WTC11 (cell line): Measurements from ENCODE around the gene TREM1. TPM values are rescaled to one million over a fixed set of nuclear protein-coding genes. Genes with fewer than 3 reads are reported as not detected.

Experiments used
- ATAC-seq: fragments of 200-7000 bp; cut with Tn5 transposase; 2 replicates; pipeline ENCODE4 v1.10.0; 2021; ENCODE audit warnings: mild to moderate bottlenecking, moderate library complexity
- CTCF ChIA-PET: fragments of 300-600 bp; sonication (Branson Sonifier 250); formaldehyde crosslinking; loops from one replicate; lab custom pipeline; 2021; ENCODE audit warnings: antibody characterized with exemption; lab: Charles Lee
- POLR2A ChIA-PET: fragments of 350-600 bp; sonication (Branson Sonifier 250); formaldehyde crosslinking; loops from one replicate; lab custom pipeline; 2021; ENCODE audit warnings: antibody characterized with exemption; lab: Charles Lee
- DNase-seq: peaks from one replicate; pipeline ENCODE4 v3.0.0; 2021; ENCODE audit warnings: low spot score
- H3K27ac Mint-ChIP-seq: 2 replicates; pipeline ENCODE4 v1.8.0; 2021; ENCODE audit warnings: mixed read lengths
- H3K27me3 Mint-ChIP-seq: 2 replicates; pipeline ENCODE4 v1.8.0; 2021; ENCODE audit warnings: low read depth, mild to moderate bottlenecking, moderate library complexity, mixed read lengths
- H3K36me3 Mint-ChIP-seq: 2 replicates; pipeline ENCODE4 v1.8.0; 2021; ENCODE audit warnings: mixed read lengths
- H3K4me1 Mint-ChIP-seq: 2 replicates; pipeline ENCODE4 v1.8.0; 2022; ENCODE audit warnings: mixed read lengths
- H3K4me3 Mint-ChIP-seq: 2 replicates; pipeline ENCODE4 v1.8.0; 2021; ENCODE audit warnings: mild to moderate bottlenecking, moderate library complexity, mixed read lengths
- H3K9me3 Mint-ChIP-seq: 2 replicates; pipeline ENCODE4 v1.8.0; 2021; ENCODE audit warnings: mixed read lengths
- GABPB1 ChIP-seq: sonication (generic); formaldehyde crosslinking; IDR thresholded peaks from 2 replicates; pipeline ENCODE4 v1.8.1; 2023; ENCODE audit warnings: mild to moderate bottlenecking, missing genetic modification reagents
- NFYB ChIP-seq: sonication (generic); formaldehyde crosslinking; conservative IDR thresholded peaks from 2 replicates; pipeline ENCODE4 v1.8.0; 2022; ENCODE audit warnings: low read depth, missing genetic modification reagents
- NR1H2 ChIP-seq: sonication (generic); formaldehyde crosslinking; IDR thresholded peaks from 2 replicates; pipeline ENCODE4 v1.9.0; 2021; ENCODE audit warnings: mild to moderate bottlenecking, moderate library complexity, missing genetic modification reagents
- NR3C1 ChIP-seq: sonication (generic); formaldehyde crosslinking; conservative IDR thresholded peaks from 2 replicates; pipeline ENCODE4 v1.8.1; 2023; ENCODE audit warnings: low read depth, mild to moderate bottlenecking, missing genetic modification reagents
- ZNF138 ChIP-seq: sonication (generic); formaldehyde crosslinking; conservative IDR thresholded peaks from 2 replicates; pipeline ENCODE4 v1.8.1; 2022; ENCODE audit warnings: mild to moderate bottlenecking, moderate library complexity, missing genetic modification reagents
- ZNF219 ChIP-seq: sonication (generic); formaldehyde crosslinking; IDR thresholded peaks from 2 replicates; pipeline ENCODE4 v1.8.0; 2023; ENCODE audit warnings: missing genetic modification reagents, mild to moderate bottlenecking, borderline replicate concordance
- total RNA-seq: library from RNA; stranded (reverse); gene quantifications from 3 replicates; pipeline ENCODE4 v1.2.3, GENCODE V29; 2021
- TF ChIP-seq, protein P1 (sequence below): sonication (generic); formaldehyde crosslinking; IDR thresholded peaks from 2 replicates; pipeline ENCODE4 v1.8.1; 2022; ENCODE audit warnings: mild to moderate bottlenecking, moderate library complexity, missing genetic modification reagents
- TF ChIP-seq, protein P2 (sequence below): sonication (generic); formaldehyde crosslinking; IDR thresholded peaks from 2 replicates; pipeline ENCODE4 v1.8.1; 2023; ENCODE audit warnings: mild to moderate bottlenecking, missing genetic modification reagents, moderate library complexity
- TF ChIP-seq, protein P3 (sequence below): sonication (generic); formaldehyde crosslinking; IDR thresholded peaks from 2 replicates; pipeline ENCODE4 v1.8.1; 2022; ENCODE audit warnings: missing genetic modification reagents, borderline replicate concordance
- TF ChIP-seq, protein P4 (sequence below): sonication (generic); formaldehyde crosslinking; IDR thresholded peaks from 2 replicates; pipeline ENCODE4 v1.8.0; 2023; ENCODE audit warnings: missing genetic modification reagents
- TF ChIP-seq, protein P5 (sequence below): sonication (generic); formaldehyde crosslinking; IDR thresholded peaks from 2 replicates; pipeline ENCODE4 v1.8.1; 2023; ENCODE audit warnings: mild to moderate bottlenecking, moderate library complexity, missing genetic modification reagents
- TF ChIP-seq, protein P6 (sequence below): fragments of 250-450 bp; sonication (Bioruptor Pico); IDR thresholded peaks from 2 replicates; pipeline ENCODE4 v1.9.0; 2021; ENCODE audit warnings: moderate library complexity, mild to moderate bottlenecking, inconsistent platforms, borderline replicate concordance
- TF ChIP-seq, protein P7 (sequence below): sonication (generic); formaldehyde crosslinking; IDR thresholded peaks from 2 replicates; pipeline ENCODE4 v1.8.1; 2022; ENCODE audit warnings: mild to moderate bottlenecking, missing genetic modification reagents, moderate library complexity, borderline replicate concordance

Gene TREM1
- total RNA-seq, 1 experiment from 2014 or later: not detected

DNA sequence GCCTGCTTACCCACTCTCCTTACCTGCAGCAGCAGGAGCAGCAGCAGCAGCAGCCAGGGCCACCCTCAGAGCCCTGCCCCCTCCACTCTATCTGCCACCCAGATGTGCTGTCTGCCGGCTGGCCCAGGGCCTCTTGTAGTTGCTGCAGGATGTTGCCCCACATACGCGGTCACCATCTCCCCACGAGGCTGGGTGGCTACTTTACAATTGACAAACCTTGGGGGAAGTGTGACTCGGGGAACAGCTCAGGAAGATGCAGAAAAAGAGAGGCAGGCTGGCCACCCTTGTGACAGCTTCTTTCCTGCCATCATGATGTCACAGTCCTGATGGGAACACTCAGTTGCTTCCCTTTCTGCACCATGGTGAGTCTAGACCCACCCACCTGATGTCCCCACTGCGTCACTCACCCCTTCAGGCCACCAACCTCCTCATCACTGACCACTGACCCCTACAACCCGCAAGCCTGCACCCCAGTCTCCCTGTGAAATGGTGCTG, 14.5 kb downstream of the TREM1 start (continued):
- TF ChIP-seq, protein P1, sequence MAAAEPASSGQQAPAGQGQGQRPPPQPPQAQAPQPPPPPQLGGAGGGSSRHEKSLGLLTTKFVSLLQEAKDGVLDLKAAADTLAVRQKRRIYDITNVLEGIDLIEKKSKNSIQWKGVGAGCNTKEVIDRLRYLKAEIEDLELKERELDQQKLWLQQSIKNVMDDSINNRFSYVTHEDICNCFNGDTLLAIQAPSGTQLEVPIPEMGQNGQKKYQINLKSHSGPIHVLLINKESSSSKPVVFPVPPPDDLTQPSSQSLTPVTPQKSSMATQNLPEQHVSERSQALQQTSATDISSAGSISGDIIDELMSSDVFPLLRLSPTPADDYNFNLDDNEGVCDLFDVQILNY (CRISPR knock-in tag): no peak
- TF ChIP-seq, protein P2, sequence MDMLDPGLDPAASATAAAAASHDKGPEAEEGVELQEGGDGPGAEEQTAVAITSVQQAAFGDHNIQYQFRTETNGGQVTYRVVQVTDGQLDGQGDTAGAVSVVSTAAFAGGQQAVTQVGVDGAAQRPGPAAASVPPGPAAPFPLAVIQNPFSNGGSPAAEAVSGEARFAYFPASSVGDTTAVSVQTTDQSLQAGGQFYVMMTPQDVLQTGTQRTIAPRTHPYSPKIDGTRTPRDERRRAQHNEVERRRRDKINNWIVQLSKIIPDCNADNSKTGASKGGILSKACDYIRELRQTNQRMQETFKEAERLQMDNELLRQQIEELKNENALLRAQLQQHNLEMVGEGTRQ (CRISPR knock-in tag): no peak
- no peak for TF ChIP-seq GABPB1 (CRISPR knock-in tag)
- TF ChIP-seq NFYB (CRISPR knock-in tag): no peak
- TF ChIP-seq NR3C1 (CRISPR knock-in tag): no peak
- TF ChIP-seq, protein P3, sequence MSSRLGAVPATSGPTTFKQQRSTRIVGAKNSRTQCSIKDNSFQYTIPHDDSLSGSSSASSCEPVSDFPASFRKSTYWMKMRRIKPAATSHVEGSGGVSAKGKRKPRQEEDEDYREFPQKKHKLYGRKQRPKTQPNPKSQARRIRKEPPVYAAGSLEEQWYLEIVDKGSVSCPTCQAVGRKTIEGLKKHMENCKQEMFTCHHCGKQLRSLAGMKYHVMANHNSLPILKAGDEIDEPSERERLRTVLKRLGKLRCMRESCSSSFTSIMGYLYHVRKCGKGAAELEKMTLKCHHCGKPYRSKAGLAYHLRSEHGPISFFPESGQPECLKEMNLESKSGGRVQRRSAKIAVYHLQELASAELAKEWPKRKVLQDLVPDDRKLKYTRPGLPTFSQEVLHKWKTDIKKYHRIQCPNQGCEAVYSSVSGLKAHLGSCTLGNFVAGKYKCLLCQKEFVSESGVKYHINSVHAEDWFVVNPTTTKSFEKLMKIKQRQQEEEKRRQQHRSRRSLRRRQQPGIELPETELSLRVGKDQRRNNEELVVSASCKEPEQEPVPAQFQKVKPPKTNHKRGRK (CRISPR knock-in tag): no peak

DNA sequence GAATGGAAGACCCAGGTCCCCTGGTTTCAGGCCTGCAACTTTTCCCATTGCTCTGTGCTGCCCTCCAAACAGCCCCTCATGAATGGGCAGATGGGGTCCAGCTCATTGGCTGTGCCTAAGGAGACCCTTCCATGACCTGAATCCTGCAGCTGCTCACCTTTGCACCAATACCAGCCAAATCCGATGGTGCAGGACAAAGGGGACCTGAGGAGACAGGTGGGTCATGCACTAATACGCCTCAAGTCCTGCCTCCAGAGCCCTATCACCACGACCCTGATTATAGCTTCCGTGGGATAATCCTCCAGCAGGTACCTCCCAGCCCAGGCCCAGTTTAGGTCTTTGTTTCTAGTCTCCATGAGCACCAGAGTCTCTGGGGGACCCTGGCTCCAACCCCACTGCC, 16.8 kb downstream of the TREM1 start:
- Mint-ChIP-seq H3K27ac (no peak overlapping the region), H3K4me1 (no peaks in the 10 kb centered on the region), H3K36me3 (no peaks in the 10 kb centered on the region), H3K9me3 (no peaks in the 10 kb centered on the region; the same call in 1 of the 2 replicates), H3K27me3 (peaks cover 3% of the 10 kb centered on the region; the same call in 1 of the 2 replicates), H3K4me3 (no peak overlapping the region)
- POLR2A ChIA-PET: no interaction called here
- CTCF ChIA-PET: interaction anchor here (0.9 to 1.1 kb wide), 2 partner anchors 9 to 78 kb away, joined by 3 read pairs; no protein-coding TSS in a partner anchor
- TF ChIP-seq ZNF138 (CRISPR knock-in tag): no peak
- TF ChIP-seq, protein P2 (CRISPR knock-in tag): no peak
- TF ChIP-seq, protein P4, sequence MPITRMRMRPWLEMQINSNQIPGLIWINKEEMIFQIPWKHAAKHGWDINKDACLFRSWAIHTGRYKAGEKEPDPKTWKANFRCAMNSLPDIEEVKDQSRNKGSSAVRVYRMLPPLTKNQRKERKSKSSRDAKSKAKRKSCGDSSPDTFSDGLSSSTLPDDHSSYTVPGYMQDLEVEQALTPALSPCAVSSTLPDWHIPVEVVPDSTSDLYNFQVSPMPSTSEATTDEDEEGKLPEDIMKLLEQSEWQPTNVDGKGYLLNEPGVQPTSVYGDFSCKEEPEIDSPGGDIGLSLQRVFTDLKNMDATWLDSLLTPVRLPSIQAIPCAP (CRISPR knock-in tag): no peak
- no peak for DNase-seq
- ATAC-seq: no peak

DNA sequence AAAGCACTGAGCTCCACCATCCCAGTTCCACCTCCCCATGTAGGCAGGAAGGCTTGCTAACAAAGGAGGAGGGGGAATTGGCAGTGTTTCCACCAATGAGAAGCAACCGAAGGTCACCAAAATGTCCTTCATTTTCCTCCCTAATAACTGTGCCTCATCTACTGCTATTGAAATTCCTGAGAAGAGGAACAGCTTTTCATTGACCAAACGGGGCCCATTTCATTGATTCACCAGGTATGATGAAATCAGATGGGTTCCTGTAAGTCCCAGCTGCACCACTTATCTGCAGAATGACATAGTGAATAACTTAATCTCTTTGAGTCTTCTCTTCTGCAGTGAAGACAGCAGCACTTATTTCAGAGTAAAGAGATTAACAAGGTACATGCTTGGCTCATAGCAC, 17.3 kb downstream of the TREM1 start:
- peaks cover 3% of the 10 kb centered on the region; the same call in 1 of the 2 replicates for H3K27me3 Mint-ChIP-seq
- H3K36me3 Mint-ChIP-seq: no peaks in the 10 kb centered on the region
- POLR2A ChIA-PET: no interaction called here
- H3K27ac Mint-ChIP-seq: no peak overlapping the region
- no peak overlapping the region for H3K4me3 Mint-ChIP-seq
- ATAC-seq (no peak), DNase-seq (no peak)
- no peaks in the 10 kb centered on the region for H3K4me1 Mint-ChIP-seq
- TF ChIP-seq NR1H2 (CRISPR knock-in tag): no peak
- TF ChIP-seq, protein P5, sequence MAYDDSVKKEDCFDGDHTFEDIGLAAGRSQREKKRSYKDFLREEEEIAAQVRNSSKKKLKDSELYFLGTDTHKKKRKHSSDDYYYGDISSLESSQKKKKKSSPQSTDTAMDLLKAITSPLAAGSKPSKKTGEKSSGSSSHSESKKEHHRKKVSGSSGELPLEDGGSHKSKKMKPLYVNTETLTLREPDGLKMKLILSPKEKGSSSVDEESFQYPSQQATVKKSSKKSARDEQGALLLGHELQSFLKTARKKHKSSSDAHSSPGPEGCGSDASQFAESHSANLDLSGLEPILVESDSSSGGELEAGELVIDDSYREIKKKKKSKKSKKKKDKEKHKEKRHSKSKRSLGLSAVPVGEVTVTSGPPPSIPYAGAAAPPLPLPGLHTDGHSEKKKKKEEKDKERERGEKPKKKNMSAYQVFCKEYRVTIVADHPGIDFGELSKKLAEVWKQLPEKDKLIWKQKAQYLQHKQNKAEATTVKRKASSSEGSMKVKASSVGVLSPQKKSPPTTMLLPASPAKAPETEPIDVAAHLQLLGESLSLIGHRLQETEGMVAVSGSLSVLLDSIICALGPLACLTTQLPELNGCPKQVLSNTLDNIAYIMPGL (CRISPR knock-in tag): no peak
- TF ChIP-seq ZNF219 (CRISPR knock-in tag): no peak
- CTCF ChIA-PET: interaction anchor here (1.1 kb wide), 1 partner anchor 9 kb away, joined by 3 read pairs; no protein-coding TSS in a partner anchor
- no peaks in the 10 kb centered on the region; the same call in 1 of the 2 replicates for H3K9me3 Mint-ChIP-seq

DNA sequence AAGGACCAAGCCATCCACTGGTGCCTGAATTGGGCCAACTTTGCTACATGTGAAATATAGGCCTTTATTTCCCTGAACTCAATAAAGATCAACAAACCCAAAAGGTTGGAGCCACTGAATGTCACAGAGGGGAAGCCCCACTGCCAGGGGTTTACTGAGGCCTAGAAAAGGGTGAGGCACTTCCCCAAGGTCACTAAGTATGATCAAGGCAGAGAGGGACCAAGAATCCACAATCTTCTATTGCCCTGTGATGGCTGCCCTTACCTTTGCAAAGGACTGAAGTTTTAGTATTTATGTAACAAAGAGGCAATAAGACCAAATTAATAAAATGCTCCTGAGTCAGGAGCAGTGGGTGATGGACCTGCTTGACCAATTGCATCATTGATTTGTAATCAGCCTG, 18.0 kb downstream of the TREM1 start:
- DNase-seq (no peak), ATAC-seq (no peak)
- Mint-ChIP-seq H3K36me3 (peaks cover 3% of the 10 kb centered on the region; the same call in 1 of the 2 replicates), H3K27me3 (peaks cover 3% of the 10 kb centered on the region; the same call in 1 of the 2 replicates), H3K4me3 (no peak overlapping the region), H3K27ac (no peak overlapping the region), H3K9me3 (peaks cover 4% of the 10 kb centered on the region), H3K4me1 (no peaks in the 10 kb centered on the region)
- ChIA-PET POLR2A (no interaction called here), CTCF (no interaction called here)
- TF ChIP-seq, protein P6, sequence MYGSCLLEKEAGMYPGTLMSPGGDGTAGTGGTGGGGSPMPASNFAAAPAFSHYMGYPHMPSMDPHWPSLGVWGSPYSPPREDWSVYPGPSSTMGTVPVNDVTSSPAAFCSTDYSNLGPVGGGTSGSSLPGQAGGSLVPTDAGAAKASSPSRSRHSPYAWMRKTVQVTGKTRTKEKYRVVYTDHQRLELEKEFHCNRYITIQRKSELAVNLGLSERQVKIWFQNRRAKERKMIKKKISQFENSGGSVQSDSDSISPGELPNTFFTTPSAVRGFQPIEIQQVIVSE (CRISPR knock-in tag): no peak
- TF ChIP-seq, protein P7, sequence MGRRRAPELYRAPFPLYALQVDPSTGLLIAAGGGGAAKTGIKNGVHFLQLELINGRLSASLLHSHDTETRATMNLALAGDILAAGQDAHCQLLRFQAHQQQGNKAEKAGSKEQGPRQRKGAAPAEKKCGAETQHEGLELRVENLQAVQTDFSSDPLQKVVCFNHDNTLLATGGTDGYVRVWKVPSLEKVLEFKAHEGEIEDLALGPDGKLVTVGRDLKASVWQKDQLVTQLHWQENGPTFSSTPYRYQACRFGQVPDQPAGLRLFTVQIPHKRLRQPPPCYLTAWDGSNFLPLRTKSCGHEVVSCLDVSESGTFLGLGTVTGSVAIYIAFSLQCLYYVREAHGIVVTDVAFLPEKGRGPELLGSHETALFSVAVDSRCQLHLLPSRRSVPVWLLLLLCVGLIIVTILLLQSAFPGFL (CRISPR knock-in tag): no peak
- TF ChIP-seq, protein P5 (CRISPR knock-in tag): no peak
